DMS 273 (cell line): ENCODE data around the gene NOP53.
A peak's percentile ranks its signal among the peaks of the same experiment; 100 is the strongest.
"Not testable (repeated sequence)": the region's sequence is repeated elsewhere in the genome, so short reads cannot be mapped to it uniquely, and the experiment has no call there.

Source experiments
- DNase-seq: peaks from one replicate; lab custom pipeline; 2025; ENCODE audit not compliant: unreplicated experiment; lab: John Stamatoyannopoulos, UW

NOP53 gene

GRCh38 chr19:47745010-47745901 lies at the start of gene NOP53:
Gene NOP53, plus strand, starts transcription at chr19:47745546. Its CDS starts 14 bp downstream, at chr19:47745560.
- DNase-seq = peak; percentile 98

- no peak for DNase-seq
Observed at GRCh38 chr19:47696635-47697034, 48.7 kb upstream of the NOP53 start.

- peak; percentile 92 for DNase-seq
Observed at GRCh38 chr19:47697863-47698609, 47.3 kb upstream of the NOP53 start.

- no peak for DNase-seq
Observed at GRCh38 chr19:47698631-47699359, 46.6 kb upstream of the NOP53 start.

GRCh38 chr19:47699360-47699917 lies 45.9 kb upstream of the NOP53 start:
- DNase-seq = peak; percentile 67

GRCh38 chr19:47700934-47701716 lies 44.2 kb upstream of the NOP53 start:
- no peak for DNase-seq

- no peak for DNase-seq
Observed at GRCh38 chr19:47701717-47702552, 43.4 kb upstream of the NOP53 start.

- DNase-seq = no peak
Observed at GRCh38 chr19:47702671-47703070, 42.7 kb upstream of the NOP53 start.

- no peak for DNase-seq
Observed at GRCh38 chr19:47703301-47703700, 42.0 kb upstream of the NOP53 start.

GRCh38 chr19:47704024-47704423 lies 41.3 kb upstream of the NOP53 start:
- DNase-seq = no peak

GRCh38 chr19:47704656-47705055 lies 40.7 kb upstream of the NOP53 start:
- no peak for DNase-seq

- peak; percentile 93 for DNase-seq
Observed at GRCh38 chr19:47707135-47707925, 38.0 kb upstream of the NOP53 start.

- no peak for DNase-seq
Observed at GRCh38 chr19:47711652-47712242, 33.6 kb upstream of the NOP53 start.

- DNase-seq = peak; percentile 84
Observed at GRCh38 chr19:47713046-47714021, 32.0 kb upstream of the NOP53 start, which contains the start of gene EHD2. Gene EHD2, plus strand, starts transcription at chr19:47713422. Its CDS starts 3,191 bp downstream, at chr19:47716613.

GRCh38 chr19:47714339-47714738 lies 31.0 kb upstream of the NOP53 start:
- DNase-seq = no peak

- not testable (repeated sequence) for DNase-seq
Observed at GRCh38 chr19:47714855-47715254, 30.5 kb upstream of the NOP53 start.
